Measurements from ENCODE around the gene AMZ1. TPM values are rescaled to one million over a fixed set of nuclear protein-coding genes. Genes with fewer than 3 reads are reported as not detected.

Gene AMZ1
- total RNA-seq, 2 experiments from 2014 or later, result 0.11 to 0.14 TPM

- CTCF ChIA-PET, result interaction anchor here (0.6 to 15.0 kb wide), 8 partner anchors 12 to 262 kb away, joined by 3 to 249 read pairs (median 4); no protein-coding TSS in a partner anchor
- TF ChIP-seq CTCF (IDR thresholded peaks at IDR 0.05), result no peak
- POLR2A ChIA-PET, result interaction anchor here (0.7 to 1.6 kb wide), 3 partner anchors 15 to 169 kb away, joined by 3 to 4 read pairs (median 3); no protein-coding TSS in a partner anchor
- intact Hi-C loops (cut with micrococcal nuclease), result no loop called here
- ATAC-seq, result no peak
- H3K9me3 Mint-ChIP-seq, result no peaks in the 10 kb centered on the region
- H3K27ac Mint-ChIP-seq, result no peak overlapping the region
- DNase-seq, result no peak
- H3K4me1 Mint-ChIP-seq (ENCODE audit: low read depth), result peaks cover 73% of the 10 kb centered on the region
- H3K36me3 Mint-ChIP-seq (ENCODE audit: low read depth), result no peaks in the 10 kb centered on the region
- H3K27me3 Mint-ChIP-seq, result peaks cover 24% of the 10 kb centered on the region
- H3K4me3 Mint-ChIP-seq, result no peak overlapping the region
Observed at GRCh38 chr7:2713978-2714377, 26.0 kb downstream of the AMZ1 start.

DNA sequence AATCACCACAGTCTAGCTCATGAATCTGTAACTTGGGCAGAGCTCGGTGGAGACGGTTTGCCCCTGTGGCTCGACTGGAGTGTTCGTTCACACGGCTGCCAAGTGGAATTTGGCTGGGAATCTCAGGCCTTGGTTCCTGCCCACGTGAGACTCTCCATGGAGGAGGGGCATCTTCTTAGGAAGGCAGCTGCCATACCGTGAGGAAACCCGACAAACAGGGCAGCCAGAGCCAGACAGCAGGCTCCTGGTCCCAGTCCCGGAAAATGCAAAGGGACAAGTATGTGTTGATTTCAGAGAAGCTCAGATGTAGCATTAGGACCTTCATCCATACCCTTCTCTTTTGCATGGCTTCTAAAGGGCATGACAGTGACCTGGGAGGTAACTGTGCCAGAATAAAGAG lies 26.6 kb downstream of the AMZ1 start:
- ATAC-seq, result no peak
- intact Hi-C loops (cut with micrococcal nuclease), result no loop called here
- Mint-ChIP-seq H3K4me3 (no peak overlapping the region), H3K36me3 (ENCODE audit: low read depth) (no peaks in the 10 kb centered on the region), H3K4me1 (ENCODE audit: low read depth) (peaks cover 73% of the 10 kb centered on the region), H3K9me3 (no peaks in the 10 kb centered on the region), H3K27ac (no peak overlapping the region), H3K27me3 (peaks cover 24% of the 10 kb centered on the region)
- TF ChIP-seq CTCF (IDR thresholded peaks at IDR 0.05), result no peak
- POLR2A ChIA-PET, result interaction anchor here (0.7 to 1.7 kb wide), 4 partner anchors 9 to 82 kb away, joined by 3 to 9 read pairs (median 4); no protein-coding TSS in a partner anchor
- no peak for DNase-seq
- CTCF ChIA-PET, result interaction anchor here (1.4 to 15.0 kb wide), 6 partner anchors 17 to 263 kb away, joined by 3 to 249 read pairs (median 5); no protein-coding TSS in a partner anchor

GRCh38 chr7:2715341-2716231 lies 27.6 kb downstream of the AMZ1 start:
- H3K27me3 Mint-ChIP-seq, result peaks cover 28% of the 10 kb centered on the region
- intact Hi-C loops (cut with micrococcal nuclease), result no loop called here
- H3K4me1 Mint-ChIP-seq (ENCODE audit: low read depth), result peaks cover 70% of the 10 kb centered on the region
- H3K27ac Mint-ChIP-seq, result peak overlapping the region; percentile 70
- peak; percentile 67 for ATAC-seq
- peak; percentile 84 for DNase-seq
- ChIA-PET POLR2A (interaction anchor here (0.8 to 1.7 kb wide), 5 partner anchors 10 to 43 kb away, joined by 3 to 9 read pairs (median 3); no protein-coding TSS in a partner anchor), CTCF (interaction anchor here (0.9 to 15.0 kb wide), 9 partner anchors 17 to 265 kb away, joined by 3 to 249 read pairs (median 5); no protein-coding TSS in a partner anchor)
- no peaks in the 10 kb centered on the region for H3K36me3 Mint-ChIP-seq (ENCODE audit: low read depth)
- H3K9me3 Mint-ChIP-seq, result no peaks in the 10 kb centered on the region
- no peak for TF ChIP-seq CTCF (IDR thresholded peaks at IDR 0.05)
- H3K4me3 Mint-ChIP-seq, result peak overlapping the region; percentile 26

DNA sequence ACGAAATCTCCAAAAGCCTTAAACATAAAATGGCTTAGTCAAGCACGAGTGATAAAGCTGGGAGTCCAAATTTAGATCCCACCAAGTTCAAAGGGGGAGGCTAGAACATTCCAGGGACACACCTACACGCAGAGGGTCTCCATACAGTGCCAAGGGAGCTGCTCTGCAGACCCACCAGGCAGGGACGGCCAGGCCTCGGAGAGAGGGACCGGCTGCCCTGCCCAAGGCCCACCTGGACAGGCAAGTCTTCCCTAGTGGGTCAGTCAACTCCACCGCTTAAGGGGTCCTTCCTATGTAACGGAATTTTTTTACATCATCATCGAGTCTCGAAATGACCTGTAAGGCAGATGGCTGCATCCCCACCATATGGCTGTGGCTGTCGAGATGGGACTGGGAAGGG lies 28.5 kb downstream of the AMZ1 start:
- H3K27ac Mint-ChIP-seq, result peak overlapping the region; percentile 45
- no peaks in the 10 kb centered on the region for H3K9me3 Mint-ChIP-seq
- CTCF ChIA-PET, result interaction anchor here (0.9 to 15.0 kb wide), 8 partner anchors 18 to 266 kb away, joined by 3 to 249 read pairs (median 5); no protein-coding TSS in a partner anchor

More for the DNA sequence above, 28.5 kb downstream of the AMZ1 start:
- ATAC-seq (no peak), DNase-seq (no peak)
- Mint-ChIP-seq H3K4me1 (ENCODE audit: low read depth) (peaks cover 68% of the 10 kb centered on the region), H3K36me3 (ENCODE audit: low read depth) (peaks cover 3% of the 10 kb centered on the region), H3K27me3 (peaks cover 25% of the 10 kb centered on the region), H3K4me3 (no peak overlapping the region)
- POLR2A ChIA-PET, result interaction anchor here (0.6 to 1.9 kb wide), 5 partner anchors 10 to 58 kb away, joined by 3 to 9 read pairs (median 4); no protein-coding TSS in a partner anchor
- intact Hi-C loops (cut with micrococcal nuclease), result no loop called here
- TF ChIP-seq CTCF (IDR thresholded peaks at IDR 0.05), result no peak
